PC-9 (cell line): ENCODE data around the gene EEF2K. TPM values are rescaled to one million over a fixed set of nuclear protein-coding genes. Genes with fewer than 3 reads are reported as not detected.

Experiments
- BruUV-seq: library from RNA; stranded (reverse); fragments of 400-500 nt; replicated peaks from 2 replicates; lab custom pipeline; 2021; lab: Mats Ljungman, UMichigan
- CTCF ChIA-PET: fragments of 300-600 bp; sonication (Branson Sonifier 250); formaldehyde crosslinking; loops from one replicate; lab custom pipeline; 2022; ENCODE audit warnings: antibody characterized with exemption; lab: Charles Lee
- POLR2A ChIA-PET: fragments of 300-600 bp; sonication (Branson Sonifier 250); formaldehyde crosslinking; loops from one replicate; lab custom pipeline; 2022; ENCODE audit warnings: antibody characterized with exemption; ENCODE audit not compliant: unreplicated experiment; lab: Charles Lee
- DNase-seq, 2 experiments: peaks; one replicate each; pipeline versions ENCODE4 v3.0.0 to v3.0.0-alpha.2; 2015 to 2022; ENCODE audit warnings: mixed read lengths in 1 of 2
- H2AFZ ChIP-seq: fragments of 200-600 bp; sonication (generic); 2 replicates; pipeline ENCODE4 v1.8.1; 2017; ENCODE audit warnings: antibody characterized with exemption
- H3F3A ChIP-seq: fragments of 200-600 bp; sonication (generic); 2 replicates; pipeline ENCODE4 v1.8.1; 2017; ENCODE audit warnings: antibody characterized with exemption, mild to moderate bottlenecking, low read depth; ENCODE audit not compliant: insufficient read depth
- H3K27ac ChIP-seq: fragments of 200-600 bp; sonication (generic); 2 replicates; pipeline ENCODE4 v1.6.1; 2016; ENCODE audit warnings: mixed run types
- H3K27me3 ChIP-seq: fragments of 200-600 bp; sonication (generic); 2 replicates; pipeline ENCODE4 v1.6.1; 2016; ENCODE audit warnings: low read depth, mixed run types; ENCODE audit not compliant: insufficient read depth
- H3K36me3 ChIP-seq: fragments of 200-600 bp; sonication (generic); 2 replicates; pipeline ENCODE4 v1.6.1; 2016; ENCODE audit warnings: low read depth, mixed run types
- H3K4me1 ChIP-seq: fragments of 200-600 bp; sonication (generic); replicated peaks from 2 replicates; pipeline ENCODE4 v1.6.1; 2016; ENCODE audit warnings: mixed run types; ENCODE audit not compliant: insufficient read depth
- H3K4me2 ChIP-seq: fragments of 200-600 bp; sonication (generic); 2 replicates; pipeline ENCODE4 v1.6.1; 2017; ENCODE audit warnings: mixed run types
- H3K4me3 ChIP-seq: fragments of 200-600 bp; sonication (generic); 2 replicates; pipeline ENCODE4 v1.6.1; 2016; ENCODE audit warnings: mixed run types
- H3K79me2 ChIP-seq: fragments of 200-600 bp; sonication (generic); 2 replicates; pipeline ENCODE4 v1.6.1; 2017; ENCODE audit warnings: low read depth, mixed run types
- H3K9me2 ChIP-seq: fragments of 200-600 bp; sonication (generic); 2 replicates; pipeline ENCODE4 v1.8.1; 2017; ENCODE audit warnings: mild to moderate bottlenecking; ENCODE audit not compliant: insufficient read depth
- H3K9me3 ChIP-seq: fragments of 200-600 bp; sonication (generic); 2 replicates; pipeline ENCODE4 v1.8.1; 2016; ENCODE audit warnings: low read depth; ENCODE audit not compliant: insufficient read depth
- H4K20me1 ChIP-seq: fragments of 200-600 bp; sonication (generic); 2 replicates; pipeline ENCODE4 v1.8.1; 2017; ENCODE audit not compliant: insufficient read depth
- EZH2 ChIP-seq: fragments of 200-600 bp; sonication (generic); IDR thresholded peaks from 2 replicates; pipeline ENCODE4 v1.8.0; 2017; ENCODE audit warnings: antibody characterized with exemption, low read depth
- intact Hi-C: fragments of 100-400 bp; cut with micrococcal nuclease; formaldehyde crosslinking; loops from one replicate; pipeline ENCODE4 v1.10.0; 2022; ENCODE audit not compliant: unreplicated experiment
- total RNA-seq: library from RNA; stranded (reverse); gene quantifications from 2 replicates; pipeline ENCODE4 v1.2.3, GENCODE V29; 2021
- TF ChIP-seq, protein P1 (sequence below): fragments of 200-600 bp; sonication (generic); conservative IDR thresholded peaks from 2 replicates; pipeline ENCODE4 v1.6.1; 2017; ENCODE audit warnings: mixed run types, antibody characterized with exemption, mild to moderate bottlenecking, moderate library complexity

Gene EEF2K
- total RNA-seq, 1 experiment from 2014 or later: 29.8 TPM

DNA sequence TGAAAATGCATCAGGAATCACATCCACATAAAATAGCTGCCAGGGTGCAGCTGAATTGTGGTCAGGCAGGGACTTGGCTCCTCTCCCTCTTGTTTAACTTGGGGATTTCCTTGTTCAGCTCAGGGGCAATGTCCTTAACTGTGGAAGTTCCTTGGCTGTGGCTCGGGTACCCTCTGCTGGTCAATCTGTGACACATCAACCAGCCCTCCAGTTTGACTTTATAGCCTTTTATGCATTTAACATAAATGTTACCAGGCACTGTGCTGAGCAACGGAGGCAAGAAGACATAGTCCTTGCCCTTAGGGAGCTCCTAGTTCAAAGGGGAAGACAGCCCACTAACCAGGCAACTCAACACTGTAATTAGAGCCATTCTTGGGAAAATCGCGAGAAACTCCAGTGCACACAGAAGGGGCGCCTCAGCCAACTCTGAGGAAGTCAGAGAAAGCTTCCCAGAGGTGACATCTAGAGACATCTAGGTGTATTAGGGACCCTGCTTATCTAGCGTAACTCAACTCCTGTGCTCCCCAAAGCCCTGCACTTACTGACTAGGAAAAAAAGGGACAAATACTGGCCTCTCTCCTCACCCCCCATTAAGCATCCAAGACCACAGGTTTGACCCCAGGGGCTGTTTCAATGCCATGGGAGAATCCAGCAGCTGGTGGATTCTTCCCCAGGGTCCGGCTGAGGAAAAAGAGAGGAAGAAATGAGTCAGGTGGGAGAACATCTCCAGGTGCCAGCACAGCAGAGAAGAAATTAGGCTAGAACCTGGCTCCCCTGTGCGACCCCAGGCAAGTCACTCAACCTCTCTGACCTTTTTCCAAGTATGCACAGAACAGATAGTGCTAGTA, 17.3 kb upstream of the EEF2K start:
- Histone ChIP-seq H4K20me1 (no peaks in the 10 kb centered on the region), H3K27ac (no peak overlapping the region), H3F3A (peaks cover 9% of the 10 kb centered on the region; the same call in 1 of the 2 replicates), H2AFZ (no peak overlapping the region), H3K9me3 (no peaks in the 10 kb centered on the region), H3K27me3 (no peaks in the 10 kb centered on the region), H3K9me2 (no peaks in the 10 kb centered on the region), H3K4me3 (no peak overlapping the region), H3K4me2 (peak overlapping the region; percentile 93), H3K4me1 (peaks cover 19% of the 10 kb centered on the region), H3K79me2 (no peaks in the 10 kb centered on the region), H3K36me3 (no peaks in the 10 kb centered on the region)
- peak; percentile 80 to 81 for DNase-seq
- no peak for TF ChIP-seq EZH2
- TF ChIP-seq, protein P1, sequence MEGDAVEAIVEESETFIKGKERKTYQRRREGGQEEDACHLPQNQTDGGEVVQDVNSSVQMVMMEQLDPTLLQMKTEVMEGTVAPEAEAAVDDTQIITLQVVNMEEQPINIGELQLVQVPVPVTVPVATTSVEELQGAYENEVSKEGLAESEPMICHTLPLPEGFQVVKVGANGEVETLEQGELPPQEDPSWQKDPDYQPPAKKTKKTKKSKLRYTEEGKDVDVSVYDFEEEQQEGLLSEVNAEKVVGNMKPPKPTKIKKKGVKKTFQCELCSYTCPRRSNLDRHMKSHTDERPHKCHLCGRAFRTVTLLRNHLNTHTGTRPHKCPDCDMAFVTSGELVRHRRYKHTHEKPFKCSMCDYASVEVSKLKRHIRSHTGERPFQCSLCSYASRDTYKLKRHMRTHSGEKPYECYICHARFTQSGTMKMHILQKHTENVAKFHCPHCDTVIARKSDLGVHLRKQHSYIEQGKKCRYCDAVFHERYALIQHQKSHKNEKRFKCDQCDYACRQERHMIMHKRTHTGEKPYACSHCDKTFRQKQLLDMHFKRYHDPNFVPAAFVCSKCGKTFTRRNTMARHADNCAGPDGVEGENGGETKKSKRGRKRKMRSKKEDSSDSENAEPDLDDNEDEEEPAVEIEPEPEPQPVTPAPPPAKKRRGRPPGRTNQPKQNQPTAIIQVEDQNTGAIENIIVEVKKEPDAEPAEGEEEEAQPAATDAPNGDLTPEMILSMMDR: peak; percentile 90
- ChIA-PET CTCF (interaction anchor here (0.5 to 1.8 kb wide), 18 partner anchors 22 to 703 kb away, joined by 3 to 31 read pairs (median 6); partner anchors contain the start of genes MOSMO and UQCRC2), POLR2A (interaction anchor here (0.5 to 0.6 kb wide), 3 partner anchors 63 to 1321 kb away, joined by 5 read pairs; partner anchors contain the start of gene GGA2)
- no TSS peak for BruUV-seq
- intact Hi-C loops: loop anchor here (1.0 to 5.0 kb wide), 6 partner anchors 97 to 531 kb away; partner anchors contain the start of genes PDZD9, UQCRC2 and VWA3A

DNA sequence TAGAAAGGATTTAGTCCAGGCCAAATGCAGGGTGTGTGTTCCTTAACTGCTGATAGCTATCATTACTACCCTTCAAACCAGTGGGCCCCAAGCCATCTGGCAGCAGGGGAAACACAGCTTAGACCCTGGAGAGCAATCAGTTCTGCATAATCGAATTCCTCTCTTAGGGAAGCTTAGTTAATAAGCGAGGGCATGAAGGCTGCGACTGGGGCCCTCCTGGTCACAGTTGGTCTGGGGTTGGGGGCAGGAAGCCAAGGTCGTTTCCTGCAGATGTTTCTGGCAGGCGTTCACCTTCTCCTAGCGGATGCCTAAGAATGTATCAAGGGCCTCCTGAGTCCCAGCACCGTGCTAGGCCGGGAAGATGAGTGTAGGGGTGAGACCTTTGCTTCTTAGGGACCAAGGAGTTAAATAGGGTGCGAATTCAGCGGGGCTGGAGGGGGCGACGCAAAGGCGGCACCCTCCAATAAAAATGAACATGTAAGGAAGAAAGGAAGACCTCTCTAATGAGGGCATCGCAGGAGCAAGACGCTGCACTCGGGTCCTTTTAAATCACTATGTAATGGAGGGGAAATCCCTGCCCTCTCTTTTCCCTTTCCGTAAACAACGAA, 16.5 kb upstream of the EEF2K start:
- TSS peak; percentile 62 for BruUV-seq
- ChIA-PET CTCF (interaction anchor here (0.9 to 1.8 kb wide), 4 partner anchors 30 to 239 kb away, joined by 4 to 31 read pairs (median 6); no protein-coding TSS in a partner anchor), POLR2A (interaction anchor here (0.5 kb wide), 1 partner anchor 18 kb away, joined by 3 read pairs; no protein-coding TSS in a partner anchor)
- peaks cover 19% of the 10 kb centered on the region for H3K4me1 ChIP-seq
- intact Hi-C loops: loop anchor here (1.0 to 10.0 kb wide), 8 partner anchors 17 to 1031 kb away; partner anchors contain the start of genes CDR2, EEF2K, LDAF1 and POLR3E
- no peak overlapping the region for H3K27ac ChIP-seq
- H3K9me3 ChIP-seq: no peaks in the 10 kb centered on the region
- DNase-seq: no peak
- peak overlapping the region; percentile 93 for H3K4me3 ChIP-seq
- no peaks in the 10 kb centered on the region for H4K20me1 ChIP-seq
- peak overlapping the region; percentile 98 for H2AFZ ChIP-seq
- H3F3A ChIP-seq: peaks cover 11% of the 10 kb centered on the region; the same call in 1 of the 2 replicates
- TF ChIP-seq EZH2: no peak
- TF ChIP-seq, protein P1: no peak
- H3K36me3 ChIP-seq: no peaks in the 10 kb centered on the region
- H3K9me2 ChIP-seq: no peaks in the 10 kb centered on the region
- no peaks in the 10 kb centered on the region for H3K79me2 ChIP-seq
- H3K27me3 ChIP-seq: no peaks in the 10 kb centered on the region
- peak overlapping the region; percentile 93 for H3K4me2 ChIP-seq
